Activated naive CD4-positive, alpha-beta T cell treated with anti-CD3 and anti-CD28 coated beads, Interleukin-2, amount 50 U/mL, for 24 hours (primary cell): Measurements from ENCODE around the gene NACA.

Experiments
- H3K27ac Mint-ChIP-seq: one replicate; pipeline ENCODE4 v1.8.0; 2021; ENCODE audit warnings: mild to moderate bottlenecking, mixed read lengths
- H3K27me3 Mint-ChIP-seq: one replicate; pipeline ENCODE4 v1.8.0; 2021; ENCODE audit warnings: mixed read lengths
- H3K36me3 Mint-ChIP-seq: one replicate; pipeline ENCODE4 v1.8.0; 2021; ENCODE audit warnings: mixed read lengths
- H3K4me1 Mint-ChIP-seq: one replicate; pipeline ENCODE4 v1.8.0; 2021; ENCODE audit warnings: mixed read lengths
- H3K4me3 Mint-ChIP-seq: one replicate; pipeline ENCODE4 v1.8.0; 2021; ENCODE audit warnings: mild to moderate bottlenecking, mixed read lengths
- H3K9me3 Mint-ChIP-seq: one replicate; pipeline ENCODE4 v1.8.0; 2021; ENCODE audit warnings: mixed read lengths

The NACA gene

GRCh38 chr12:56684745-56685359 lies 40.2 kb downstream of the NACA start:
- Mint-ChIP-seq H3K9me3 (no peaks in the 10 kb centered on the region), H3K27me3 (no peaks in the 10 kb centered on the region), H3K4me1 (peaks cover 47% of the 10 kb centered on the region), H3K4me3 (peak overlapping the region; percentile 100), H3K27ac (peak overlapping the region; percentile 97), H3K36me3 (peaks cover 28% of the 10 kb centered on the region)

GRCh38 chr12:56682323-56682722 lies 42.8 kb downstream of the NACA start:
- Mint-ChIP-seq H3K9me3 (no peaks in the 10 kb centered on the region), H3K27ac (peak overlapping the region; percentile 55), H3K36me3 (peaks cover 33% of the 10 kb centered on the region), H3K27me3 (no peaks in the 10 kb centered on the region), H3K4me1 (peaks cover 58% of the 10 kb centered on the region), H3K4me3 (peak overlapping the region; percentile 53)

- Mint-ChIP-seq H3K27me3 (no peaks in the 10 kb centered on the region), H3K4me3 (no peak overlapping the region), H3K9me3 (no peaks in the 10 kb centered on the region), H3K36me3 (peaks cover 24% of the 10 kb centered on the region), H3K27ac (peak overlapping the region; percentile 79), H3K4me1 (peaks cover 67% of the 10 kb centered on the region)
These were observed 45.1 kb downstream of the NACA start for GRCh38 chr12:56679883-56680575.

- Mint-ChIP-seq H3K27me3 (no peaks in the 10 kb centered on the region), H3K4me1 (peaks cover 60% of the 10 kb centered on the region), H3K9me3 (no peaks in the 10 kb centered on the region), H3K4me3 (peak overlapping the region; percentile 19), H3K27ac (no peak overlapping the region), H3K36me3 (peaks cover 12% of the 10 kb centered on the region)
These were observed 46.2 kb downstream of the NACA start for GRCh38 chr12:56678852-56679251.

- peak overlapping the region; percentile 52 for H3K4me3 Mint-ChIP-seq
- no peaks in the 10 kb centered on the region for H3K9me3 Mint-ChIP-seq
- peaks cover 64% of the 10 kb centered on the region for H3K4me1 Mint-ChIP-seq
- no peaks in the 10 kb centered on the region for H3K27me3 Mint-ChIP-seq
- peak overlapping the region; percentile 85 for H3K27ac Mint-ChIP-seq
- H3K36me3 Mint-ChIP-seq: peaks cover 14% of the 10 kb centered on the region
These were observed 47.4 kb downstream of the NACA start for GRCh38 chr12:56677680-56678079.

- H3K4me3 Mint-ChIP-seq: peak overlapping the region; percentile 30
- H3K27me3 Mint-ChIP-seq: no peaks in the 10 kb centered on the region
- peaks cover 15% of the 10 kb centered on the region for H3K36me3 Mint-ChIP-seq
- no peaks in the 10 kb centered on the region for H3K9me3 Mint-ChIP-seq
- peaks cover 67% of the 10 kb centered on the region for H3K4me1 Mint-ChIP-seq
- H3K27ac Mint-ChIP-seq: no peak overlapping the region
These were observed 48.1 kb downstream of the NACA start for GRCh38 chr12:56676851-56677580.

GRCh38 chr12:56671608-56672007 lies 53.5 kb downstream of the NACA start:
- H3K27ac Mint-ChIP-seq: no peak overlapping the region
- H3K36me3 Mint-ChIP-seq: peaks cover 9% of the 10 kb centered on the region
- H3K9me3 Mint-ChIP-seq: no peaks in the 10 kb centered on the region
- no peak overlapping the region for H3K4me3 Mint-ChIP-seq
- H3K4me1 Mint-ChIP-seq: peaks cover 54% of the 10 kb centered on the region
- H3K27me3 Mint-ChIP-seq: no peaks in the 10 kb centered on the region

GRCh38 chr12:56670836-56671235 lies 54.3 kb downstream of the NACA start:
- Mint-ChIP-seq H3K4me3 (no peak overlapping the region), H3K4me1 (peaks cover 48% of the 10 kb centered on the region), H3K27me3 (no peaks in the 10 kb centered on the region), H3K36me3 (peaks cover 9% of the 10 kb centered on the region), H3K9me3 (no peaks in the 10 kb centered on the region), H3K27ac (no peak overlapping the region)

- Mint-ChIP-seq H3K27me3 (no peaks in the 10 kb centered on the region), H3K4me1 (peaks cover 40% of the 10 kb centered on the region), H3K4me3 (no peak overlapping the region), H3K27ac (peak overlapping the region; percentile 17), H3K9me3 (no peaks in the 10 kb centered on the region), H3K36me3 (peaks cover 9% of the 10 kb centered on the region)
These were observed 57.0 kb downstream of the NACA start for GRCh38 chr12:56668197-56668457.
